GM21723 (cell line): ENCODE measurements around the gene OR1K1.
"Not testable (repeated sequence)": the region's sequence is repeated elsewhere in the genome, so short reads cannot be mapped to it uniquely, and the experiment has no call there.

Experiments used
- ATAC-seq: cut with Tn5 transposase; IDR thresholded peaks from one replicate; pipeline ENCODE4 v1.9.1; 2021; ENCODE audit warnings: mild to moderate bottlenecking, moderate library complexity; ENCODE audit not compliant: unreplicated experiment

The OR1K1 gene

GRCh38 chr9:122800066-122801060 lies at the start of gene OR1K1:
TSS of gene OR1K1 (plus strand) at chr9:122800123. CDS start at chr9:122800123, 0 bp downstream.
- ATAC-seq: no peak

- ATAC-seq: no peak
These were observed 45.1 kb upstream of the OR1K1 start for GRCh38 chr9:122754825-122755224.

GRCh38 chr9:122767817-122768216 lies 32.1 kb upstream of the OR1K1 start:
- no peak for ATAC-seq

GRCh38 chr9:122777052-122777451 lies 22.9 kb upstream of the OR1K1 start:
- no peak for ATAC-seq

GRCh38 chr9:122777935-122778627 lies 21.8 kb upstream of the OR1K1 start:
- no peak for ATAC-seq

- ATAC-seq: no peak
These were observed 20.7 kb upstream of the OR1K1 start for GRCh38 chr9:122779181-122779580.

- no peak for ATAC-seq
These were observed 19.9 kb upstream of the OR1K1 start for GRCh38 chr9:122780026-122780425.

- ATAC-seq: no peak
These were observed 18.3 kb upstream of the OR1K1 start for GRCh38 chr9:122781671-122782070.

GRCh38 chr9:122785269-122785668 lies 14.7 kb upstream of the OR1K1 start:
- no peak for ATAC-seq

GRCh38 chr9:122786338-122786737 lies 13.6 kb upstream of the OR1K1 start:
- ATAC-seq: no peak

- ATAC-seq: no peak
These were observed 11.1 kb upstream of the OR1K1 start, which contains the start of gene OR5C1 for GRCh38 chr9:122788831-122789230. TSS of gene OR5C1 (plus strand) at chr9:122788933. CDS start at chr9:122788933, 0 bp downstream.

- ATAC-seq: no peak
These were observed 10.5 kb upstream of the OR1K1 start for GRCh38 chr9:122789256-122790046.

GRCh38 chr9:122791872-122792669 lies 7.9 kb upstream of the OR1K1 start:
- no peak for ATAC-seq

GRCh38 chr9:122797316-122798063 lies 2.4 kb upstream of the OR1K1 start:
- ATAC-seq: no peak

GRCh38 chr9:122806661-122807060 lies 6.7 kb downstream of the OR1K1 start:
- ATAC-seq: no peak

GRCh38 chr9:122807271-122807900 lies 7.5 kb downstream of the OR1K1 start:
- no peak for ATAC-seq

GRCh38 chr9:122808141-122808540 lies 8.2 kb downstream of the OR1K1 start:
- ATAC-seq: no peak

GRCh38 chr9:122809261-122809660 lies 9.3 kb downstream of the OR1K1 start:
- ATAC-seq: not testable (repeated sequence)
